CD4-positive, CD25-positive, alpha-beta regulatory T cell (primary cell): ENCODE data around the gene TMEM150B. TPM values are rescaled to one million over a fixed set of nuclear protein-coding genes. Genes with fewer than 3 reads are reported as not detected.

ENCODE experiments used
- ATAC-seq, 2 donors: fragments of 150-1000 bp; cut with Tn5 transposase; one replicate each; pipeline ENCODE4 v1.10.0; 2021; ENCODE audit warnings: low read depth in 2 of 2, moderate number of reproducible peaks in 2 of 2, moderate library complexity in 1 of 2
- DNase-seq, 3 donors: peaks; one replicate each; pipeline versions ENCODE4 v3.0.0 to v3.0.0-alpha.2; 2012 to 2022; ENCODE audit warnings: mixed read lengths in 1 of 3
- H3K27ac ChIP-seq: one replicate; pipeline ENCODE4 v1.7.0; 2013; ENCODE audit warnings: mild to moderate bottlenecking, low read length; ENCODE audit not compliant: insufficient read depth, poor library complexity, severe bottlenecking
- H3K27me3 ChIP-seq: one replicate; pipeline ENCODE4 v1.7.0; 2013; ENCODE audit warnings: low read length; ENCODE audit not compliant: control insufficient read depth, insufficient read depth
- H3K36me3 ChIP-seq: one replicate; pipeline ENCODE4 v1.7.0; 2013; ENCODE audit warnings: mild to moderate bottlenecking, low read length, moderate library complexity; ENCODE audit not compliant: control insufficient read depth, insufficient read depth
- H3K4me1 ChIP-seq: 2 replicates; pipeline ENCODE4 v1.7.0; 2013; ENCODE audit warnings: mild to moderate bottlenecking, low read length; ENCODE audit not compliant: insufficient read depth, control insufficient read depth, poor library complexity, severe bottlenecking
- H3K4me3 ChIP-seq: one replicate; pipeline ENCODE4 v1.7.0; 2013; ENCODE audit warnings: low read depth, mild to moderate bottlenecking, low read length, moderate library complexity
- H3K9me3 ChIP-seq, 2 experiments: 1 replicate in 1 of 2; 2 replicates in 1 of 2; pipeline ENCODE4 v1.7.0; 2013; ENCODE audit warnings: low read length in 2 of 2, mild to moderate bottlenecking in 1 of 2, moderate library complexity in 1 of 2; ENCODE audit not compliant: control insufficient read depth in 2 of 2
- H3K27ac Mint-ChIP-seq, 3 donors: one replicate each; pipeline ENCODE4 v1.8.0; 2020 to 2022; ENCODE audit warnings: mild to moderate bottlenecking in 3 of 3, mixed read lengths in 3 of 3, moderate library complexity in 2 of 3
- H3K27me3 Mint-ChIP-seq: one replicate; pipeline ENCODE4 v1.8.0; 2022; ENCODE audit warnings: mild to moderate bottlenecking, mixed read lengths
- H3K36me3 Mint-ChIP-seq: one replicate; pipeline ENCODE4 v1.8.0; 2020; ENCODE audit warnings: mixed read lengths
- H3K4me1 Mint-ChIP-seq, 4 donors: one replicate each; pipeline ENCODE4 v1.8.0; 2020 to 2022; ENCODE audit warnings: mixed read lengths in 4 of 4, mild to moderate bottlenecking in 1 of 4
- H3K4me3 Mint-ChIP-seq, 4 donors: one replicate each; pipeline ENCODE4 v1.8.0; 2020 to 2022; ENCODE audit warnings: mild to moderate bottlenecking in 4 of 4, mixed read lengths in 4 of 4, moderate library complexity in 3 of 4
- H3K9me3 Mint-ChIP-seq, 7 donors: one replicate each; pipeline ENCODE4 v1.8.0; 2020 to 2022; ENCODE audit warnings: mixed read lengths in 7 of 7, mild to moderate bottlenecking in 3 of 7, moderate library complexity in 2 of 7
- polyA plus RNA-seq, 4 donors: library from polyadenylated mRNA; unstranded; fragments of 300-500 nt; fragmentation: Illumina TruSeq; gene quantifications; one replicate each; pipeline ENCODE4 v1.2.3, GENCODE V29; 2021
- total RNA-seq: library from RNA; stranded (reverse); gene quantifications from one replicate; pipeline ENCODE4 v1.2.3, GENCODE V29; 2022

Gene TMEM150B
- total and polyA plus RNA-seq, 5 donors from 2014 or later: 2.1 TPM; not detected in 4

DNA sequence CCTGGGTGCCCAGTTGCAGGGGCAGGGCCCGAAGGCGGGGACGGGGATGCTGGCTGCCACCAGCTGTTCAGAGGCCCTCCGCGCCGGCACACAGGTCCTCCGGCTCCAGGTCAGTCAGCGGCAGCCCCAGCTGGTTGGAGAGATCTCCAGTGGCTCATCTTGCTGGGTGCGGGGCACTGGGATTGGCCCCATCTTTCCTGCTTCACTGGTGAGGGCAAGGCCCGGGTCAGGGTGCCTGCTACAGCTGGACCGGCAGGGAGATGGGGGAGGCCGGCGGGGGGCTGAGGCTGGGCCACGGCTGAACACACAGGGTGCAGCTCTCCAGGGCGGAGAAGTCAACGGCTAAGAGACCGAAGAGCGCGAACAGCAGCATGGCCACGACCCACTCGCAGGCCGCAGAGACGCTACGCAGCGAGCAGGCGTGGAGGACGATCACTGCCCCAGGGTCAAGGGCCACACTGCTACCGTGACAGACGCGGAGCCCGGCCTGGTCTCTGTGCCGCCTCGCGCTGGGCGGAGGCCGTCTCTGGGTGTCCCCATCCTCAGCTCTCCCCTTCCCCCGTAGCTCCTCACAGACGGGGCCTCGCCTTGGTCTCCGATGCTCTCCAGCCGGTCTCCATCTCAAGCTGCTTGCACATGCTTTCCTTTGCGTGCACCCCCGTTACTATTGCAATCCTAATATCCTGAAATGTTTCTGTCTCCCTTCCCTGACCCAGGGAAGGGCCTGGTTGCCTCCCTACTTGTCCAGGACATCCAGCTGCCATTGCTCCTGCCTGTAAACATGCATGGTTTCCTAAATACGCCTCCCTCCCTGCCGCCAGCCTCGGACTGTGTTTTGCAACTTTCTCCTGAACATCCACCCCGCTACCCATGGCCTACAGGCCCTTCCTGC, 12.3 kb downstream of the TMEM150B start:
- H3K27me3 ChIP-seq: no peaks in the 10 kb centered on the region
- DNase-seq (no peak), ATAC-seq (no peak)
- H3K9me3 ChIP-seq: no peaks in the 10 kb centered on the region
- H3K4me1 ChIP-seq: no peaks in the 10 kb centered on the region
- no peaks in the 10 kb centered on the region for H3K36me3 ChIP-seq
- Mint-ChIP-seq H3K9me3 (no peaks in the 10 kb centered on the region), H3K4me1 (no peaks in the 10 kb centered on the region), H3K36me3 (no peaks in the 10 kb centered on the region), H3K27me3 (peaks cover 5% of the 10 kb centered on the region), H3K4me3 (no peak overlapping the region), H3K27ac (no peak overlapping the region)
- H3K4me3 ChIP-seq: no peak overlapping the region
- no peak overlapping the region for H3K27ac ChIP-seq

DNA sequence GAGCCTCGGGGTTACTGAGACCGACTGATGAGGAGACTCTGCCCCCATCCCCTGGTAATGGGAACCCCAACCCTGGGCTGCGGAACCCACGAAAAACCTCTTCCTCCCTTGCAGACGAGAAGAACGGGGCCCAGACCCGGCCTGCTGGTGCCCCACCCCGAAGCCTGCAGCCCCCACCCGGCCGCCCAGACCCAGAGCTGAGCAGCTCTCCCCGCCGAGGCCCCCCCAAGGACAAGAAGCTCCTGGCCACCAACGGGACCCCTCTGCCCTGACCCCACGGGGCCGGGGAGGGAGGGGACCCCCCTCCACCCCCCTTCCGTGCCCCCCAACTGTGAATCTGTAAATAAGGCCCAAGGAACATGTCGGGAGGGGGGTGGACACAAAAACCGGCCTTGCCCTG, 13.3 kb downstream of the TMEM150B start:
- no peak overlapping the region for H3K4me3 ChIP-seq
- no peak overlapping the region for H3K27ac ChIP-seq
- Mint-ChIP-seq H3K27ac (no peak overlapping the region), H3K9me3 (no peaks in the 10 kb centered on the region), H3K36me3 (no peaks in the 10 kb centered on the region), H3K4me3 (no peak overlapping the region), H3K27me3 (peaks cover 5% of the 10 kb centered on the region), H3K4me1 (no peaks in the 10 kb centered on the region)
- H3K36me3 ChIP-seq: no peaks in the 10 kb centered on the region
- H3K4me1 ChIP-seq: no peaks in the 10 kb centered on the region
- H3K27me3 ChIP-seq: no peaks in the 10 kb centered on the region
- ATAC-seq: no peak
- DNase-seq: no peak
- H3K9me3 ChIP-seq: no peaks in the 10 kb centered on the region

- no peaks in the 10 kb centered on the region for H3K9me3 ChIP-seq
- no peak overlapping the region for H3K27ac ChIP-seq
- no peaks in the 10 kb centered on the region for H3K4me1 ChIP-seq
- Mint-ChIP-seq H3K4me3 (no peak overlapping the region), H3K36me3 (no peaks in the 10 kb centered on the region), H3K27ac (no peak overlapping the region), H3K27me3 (peaks cover 5% of the 10 kb centered on the region), H3K4me1 (no peaks in the 10 kb centered on the region), H3K9me3 (no peaks in the 10 kb centered on the region)
- ATAC-seq: no peak
- H3K27me3 ChIP-seq: no peaks in the 10 kb centered on the region
- no peak overlapping the region for H3K4me3 ChIP-seq
- DNase-seq: no peak
- no peaks in the 10 kb centered on the region for H3K36me3 ChIP-seq
Measured at GRCh38 chr19:55311397-55311796, 13.7 kb downstream of the TMEM150B start.

GRCh38 chr19:55310498-55310897, 14.6 kb downstream of the TMEM150B start:
- no peaks in the 10 kb centered on the region for H3K9me3 Mint-ChIP-seq
- H3K27me3 Mint-ChIP-seq: peaks cover 5% of the 10 kb centered on the region
- H3K36me3 Mint-ChIP-seq: no peaks in the 10 kb centered on the region
- no peak overlapping the region for H3K27ac Mint-ChIP-seq
- no peak for DNase-seq
- H3K4me3 Mint-ChIP-seq: no peak overlapping the region
- Histone ChIP-seq H3K9me3 (no peaks in the 10 kb centered on the region), H3K4me3 (no peak overlapping the region), H3K36me3 (no peaks in the 10 kb centered on the region), H3K4me1 (no peaks in the 10 kb centered on the region), H3K27me3 (no peaks in the 10 kb centered on the region), H3K27ac (no peak overlapping the region)
- ATAC-seq: no peak
- H3K4me1 Mint-ChIP-seq: peaks cover 0 to 1% (median 0%) of the 10 kb centered on the region in 4 donors

DNA sequence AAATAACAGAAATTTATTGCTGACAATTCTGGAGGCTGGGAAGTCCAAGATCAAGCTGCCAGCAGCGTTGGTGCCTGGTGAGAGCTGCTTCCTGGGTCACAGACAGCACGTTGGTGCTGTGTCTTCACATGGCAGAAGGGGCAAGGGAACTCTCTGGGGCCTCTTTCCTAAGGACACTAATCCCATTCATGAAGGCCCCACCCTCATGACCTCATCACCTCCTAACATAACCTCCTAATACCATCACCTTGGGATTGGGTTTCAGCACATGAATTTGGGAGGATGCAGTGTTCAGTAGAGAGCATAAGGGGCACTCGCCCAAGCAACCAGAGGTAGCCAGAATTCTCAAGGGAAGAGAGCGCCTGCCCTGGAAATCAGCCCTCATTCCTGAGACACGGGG, 15.7 kb downstream of the TMEM150B start:
- H3K9me3 Mint-ChIP-seq: no peaks in the 10 kb centered on the region

DNA sequence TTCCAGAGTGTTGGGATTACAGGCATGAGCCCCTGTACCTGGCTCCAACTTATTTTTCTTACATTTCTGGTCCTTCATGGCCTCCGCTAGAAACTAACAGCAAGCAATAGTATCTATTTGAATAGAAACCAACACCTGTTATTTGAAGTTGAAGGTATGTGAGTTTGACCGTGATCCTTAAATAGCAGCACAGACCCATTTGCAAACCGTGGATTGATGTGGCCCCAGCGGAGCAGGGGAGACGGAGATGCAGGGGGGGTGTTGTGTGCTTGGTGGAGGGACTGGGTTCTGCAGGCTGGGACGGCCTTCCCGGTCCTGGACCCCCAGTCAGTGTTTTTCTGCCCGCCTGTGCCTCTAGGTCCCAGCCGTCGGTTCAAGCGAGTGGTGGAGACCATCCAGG, 16.9 kb downstream of the TMEM150B start:
- ATAC-seq (no peak), DNase-seq (no peak)
- Histone ChIP-seq H3K4me3 (no peak overlapping the region), H3K36me3 (no peaks in the 10 kb centered on the region), H3K4me1 (no peaks in the 10 kb centered on the region), H3K27ac (no peak overlapping the region), H3K9me3 (no peaks in the 10 kb centered on the region), H3K27me3 (no peaks in the 10 kb centered on the region)
- Mint-ChIP-seq H3K9me3 (no peaks in the 10 kb centered on the region), H3K27ac (no peak overlapping the region), H3K27me3 (peaks cover 4% of the 10 kb centered on the region), H3K36me3 (no peaks in the 10 kb centered on the region), H3K4me1 (peaks cover 0 to 3% (median 0%) of the 10 kb centered on the region in 4 donors), H3K4me3 (no peak overlapping the region)

More for the DNA sequence above, 15.7 kb downstream of the TMEM150B start:
- Histone ChIP-seq H3K4me3 (no peak overlapping the region), H3K36me3 (no peaks in the 10 kb centered on the region), H3K27ac (no peak overlapping the region), H3K27me3 (no peaks in the 10 kb centered on the region), H3K4me1 (no peaks in the 10 kb centered on the region), H3K9me3 (no peaks in the 10 kb centered on the region)
- DNase-seq: no peak
- Mint-ChIP-seq H3K36me3 (no peaks in the 10 kb centered on the region), H3K27me3 (peaks cover 5% of the 10 kb centered on the region), H3K27ac (no peak overlapping the region), H3K4me1 (peaks cover 0 to 3% (median 0%) of the 10 kb centered on the region in 4 donors), H3K4me3 (no peak overlapping the region)
- ATAC-seq: no peak

GRCh38 chr19:55306712-55307111, 18.4 kb downstream of the TMEM150B start:
- no peaks in the 10 kb centered on the region for H3K36me3 ChIP-seq
- ATAC-seq (no peak), DNase-seq (no peak)
- H3K27ac ChIP-seq: no peak overlapping the region
- peaks cover 6% of the 10 kb centered on the region for H3K4me1 ChIP-seq
- Mint-ChIP-seq H3K36me3 (no peaks in the 10 kb centered on the region), H3K27me3 (peaks cover 4% of the 10 kb centered on the region), H3K9me3 (no peaks in the 10 kb centered on the region), H3K27ac (no peak overlapping the region), H3K4me1 (peaks cover 0 to 8% (median 4%) of the 10 kb centered on the region in 4 donors), H3K4me3 (no peak overlapping the region)
- no peaks in the 10 kb centered on the region for H3K27me3 ChIP-seq
- H3K4me3 ChIP-seq: no peak overlapping the region
- H3K9me3 ChIP-seq: no peaks in the 10 kb centered on the region

DNA sequence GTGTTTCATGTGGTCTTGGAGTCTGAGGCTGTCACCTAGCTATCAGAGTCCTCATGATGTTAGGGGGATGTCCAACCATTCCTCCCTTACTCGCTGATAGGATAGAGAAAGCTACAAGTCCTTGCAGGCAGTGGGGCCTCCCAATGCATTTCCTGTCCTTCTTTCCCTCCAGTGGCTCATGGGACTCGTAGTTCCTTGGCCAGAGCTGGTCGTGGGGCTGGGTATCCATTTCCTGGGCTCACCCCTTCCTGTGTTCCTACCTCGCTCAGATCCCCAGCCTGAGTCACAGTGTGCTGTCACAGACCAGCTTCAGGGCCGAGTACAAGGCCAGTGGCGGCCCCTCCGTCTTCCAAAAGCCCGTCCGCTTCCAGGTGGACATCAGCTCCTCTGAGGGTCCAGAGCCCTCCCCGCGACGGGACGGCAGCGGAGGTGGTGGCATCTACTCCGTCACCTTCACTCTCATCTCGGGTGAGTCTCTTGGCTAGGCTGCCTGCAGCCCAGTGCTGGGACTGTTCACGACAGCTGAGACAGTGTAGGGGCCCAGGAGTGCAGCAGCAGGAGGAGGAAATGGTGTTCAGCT, 19.1 kb downstream of the TMEM150B start:
- no peaks in the 10 kb centered on the region for H3K27me3 ChIP-seq
- no peak overlapping the region for H3K4me3 Mint-ChIP-seq

More for the DNA sequence above, 19.1 kb downstream of the TMEM150B start:
- Mint-ChIP-seq H3K36me3 (no peaks in the 10 kb centered on the region), H3K9me3 (no peaks in the 10 kb centered on the region), H3K4me1 (peaks cover 0 to 11% (median 6%) of the 10 kb centered on the region in 4 donors), H3K27me3 (peaks cover 4% of the 10 kb centered on the region), H3K27ac (no peak overlapping the region)
- no peak for ATAC-seq
- no peak overlapping the region for H3K4me3 ChIP-seq
- no peaks in the 10 kb centered on the region for H3K9me3 ChIP-seq
- no peak for DNase-seq
- H3K36me3 ChIP-seq: no peaks in the 10 kb centered on the region
- H3K27ac ChIP-seq: no peak overlapping the region
- H3K4me1 ChIP-seq: peaks cover 12% of the 10 kb centered on the region
